SK-N-MC (cell line): ENCODE measurements around the gene BMERB1.

Experiments used
- EZH2 ChIP-seq: fragments of 200-600 bp; sonication (generic); IDR thresholded peaks from one replicate; pipeline ENCODE4 v1.6.1; 2017; ENCODE audit warnings: antibody characterized with exemption
- POLR2AphosphoS5 ChIP-seq: IDR thresholded peaks from 2 replicates; pipeline ENCODE4 v1.6.1; 2012; ENCODE audit warnings: mild to moderate bottlenecking, low read depth, low read length, borderline replicate concordance

GRCh38 chr16:15592324-15592723 lies 157.9 kb downstream of the BMERB1 start:
- TF ChIP-seq EZH2, result no peak
- TF ChIP-seq POLR2AphosphoS5, result no peak
